H1 (cell line): ENCODE results near the gene SCG5. TPM values are rescaled to one million over a fixed set of nuclear protein-coding genes. Genes with fewer than 3 reads are reported as not detected.

Source experiments
- CTCF ChIA-PET: fragments of 300-600 bp; sonication (Branson Sonifier 250); formaldehyde crosslinking; loops from one replicate; lab custom pipeline; 2021; ENCODE audit not compliant: partially characterized antibody; lab: Charles Lee
- POLR2A ChIA-PET: fragments of 300-600 bp; sonication (Branson Sonifier 250); formaldehyde crosslinking; loops from one replicate; lab custom pipeline; 2021; ENCODE audit warnings: inconsistent platforms; ENCODE audit not compliant: partially characterized antibody; lab: Charles Lee
- DNase-seq, 2 experiments: peaks; one replicate each; pipeline versions ENCODE4 v3.0.0 to v3.0.0-alpha.2; 2010 to 2022; ENCODE audit warnings: low spot score in 2 of 2, low read depth in 1 of 2, mixed read lengths in 1 of 2
- FAIRE-seq: peaks from 2 replicates; lab custom pipeline; 2011; peaks lifted over from hg19 to GRCh38; lab: Jason Lieb, UNC
- H2AFZ ChIP-seq: 2 replicates; pipeline ENCODE4 v1.8.1; 2012; ENCODE audit warnings: low read length, inconsistent platforms
- H2AK5ac ChIP-seq: 2 replicates; pipeline ENCODE4 v1.6.1; 2013; ENCODE audit warnings: low read depth, low read length
- H2BK120ac ChIP-seq: replicated peaks from 2 replicates; pipeline ENCODE3; 2013; ENCODE audit warnings: low read depth, low read length, inconsistent platforms
- H2BK12ac ChIP-seq: 2 replicates; pipeline ENCODE4 v1.6.1; 2013; ENCODE audit warnings: low read depth, low read length
- H2BK15ac ChIP-seq: 2 replicates; pipeline ENCODE4 v1.6.1; 2013; ENCODE audit warnings: low read length
- H2BK20ac ChIP-seq: 2 replicates; pipeline ENCODE4 v1.6.1; 2013; ENCODE audit warnings: low read length
- H2BK5ac ChIP-seq: 2 replicates; pipeline ENCODE4 v1.6.1; 2013; ENCODE audit warnings: low read depth, low read length
- H3K14ac ChIP-seq: 2 replicates; pipeline ENCODE4 v1.6.1; 2013; ENCODE audit warnings: inconsistent platforms; ENCODE audit not compliant: insufficient read length
- H3K18ac ChIP-seq: 2 replicates; pipeline ENCODE4 v1.6.1; 2013; ENCODE audit warnings: low read length; ENCODE audit errors: extremely low read depth
- H3K23ac ChIP-seq: 2 replicates; pipeline ENCODE4 v1.6.1; 2013; ENCODE audit warnings: inconsistent platforms; ENCODE audit not compliant: insufficient read length
- H3K23me2 ChIP-seq: 2 replicates; pipeline ENCODE4 v1.6.1; 2013; ENCODE audit warnings: low read depth, low read length
- H3K27ac ChIP-seq: 2 replicates; pipeline ENCODE4 v1.6.1; 2011; ENCODE audit warnings: low read depth, low read length, inconsistent platforms
- H3K27me3 ChIP-seq, 4 experiments: replicated peaks in 1 of 4; 1 replicate in 1 of 4; 2 replicates in 3 of 4; pipeline versions ENCODE4 v1.6.1 to v1.8.1; 2011 to 2013; ENCODE audit warnings: low read length in 3 of 4, mild to moderate bottlenecking in 3 of 4, inconsistent platforms in 2 of 4, mixed read lengths in 2 of 4, moderate library complexity in 1 of 4; ENCODE audit not compliant: control insufficient read depth in 3 of 4, insufficient read depth in 3 of 4; ENCODE audit errors: extremely low read depth in 1 of 4
- H3K36me3 ChIP-seq, 4 experiments: 2 replicates each; pipeline versions ENCODE4 v1.6.1 to v1.8.1; 2011 to 2013; ENCODE audit warnings: mild to moderate bottlenecking in 4 of 4, low read length in 3 of 4, moderate library complexity in 2 of 4, control low read depth in 1 of 4, inconsistent platforms in 1 of 4; ENCODE audit not compliant: insufficient read depth in 4 of 4, control insufficient read depth in 2 of 4
- H3K4ac ChIP-seq: replicated peaks from 2 replicates; pipeline ENCODE3; 2013; ENCODE audit warnings: low read length, low read depth, mixed read lengths, inconsistent platforms; ENCODE audit not compliant: insufficient read length
- H3K4me1 ChIP-seq, 4 experiments: replicated peaks in 1 of 4; 1 replicate in 1 of 4; 2 replicates in 3 of 4; pipeline versions ENCODE4 v1.6.1 to v1.8.1; 2011 to 2013; ENCODE audit warnings: low read length in 3 of 4, inconsistent platforms in 2 of 4, mixed read lengths in 1 of 4; ENCODE audit not compliant: insufficient read depth in 4 of 4, control insufficient read depth in 3 of 4
- H3K4me2 ChIP-seq, 2 experiments: 2 replicates each; pipeline versions ENCODE4 v1.6.1 to v1.8.1; 2011 to 2013; ENCODE audit warnings: low read depth in 2 of 2, low read length in 2 of 2, control low read depth in 1 of 2, inconsistent platforms in 1 of 2, mild to moderate bottlenecking in 1 of 2; ENCODE audit not compliant: insufficient read depth in 1 of 2
- H3K4me3 ChIP-seq, 4 experiments: fragments of 200-600, 300-600 bp in 1 of 4; sonication (generic), shearing (Covaris generic), sonication (Bioruptor Twin) in 1 of 4; 2 replicates each; pipeline versions ENCODE4 v1.5.1 to v1.8.1; 2011 to 2016; ENCODE audit warnings: low read length in 4 of 4, low read depth in 3 of 4, control low read depth in 2 of 4, inconsistent platforms in 2 of 4, mild to moderate bottlenecking in 2 of 4, mixed read lengths in 1 of 4, moderate library complexity in 1 of 4; ENCODE audit not compliant: insufficient read depth in 2 of 4; ENCODE audit errors: extremely low read depth in 1 of 4
- H3K56ac ChIP-seq: replicated peaks from 2 replicates; pipeline ENCODE3; 2013; ENCODE audit warnings: low read depth, mild to moderate bottlenecking, mixed read lengths, low read length, inconsistent platforms; ENCODE audit not compliant: insufficient read length
- H3K79me1 ChIP-seq: 2 replicates; pipeline ENCODE4 v1.6.1; 2013; ENCODE audit warnings: low read depth, low read length, control low read depth
- H3K79me2 ChIP-seq, 2 experiments: 2 replicates each; pipeline versions ENCODE4 v1.6.1 to v1.8.1; 2012 to 2013; ENCODE audit warnings: low read length in 2 of 2, mild to moderate bottlenecking in 2 of 2, inconsistent platforms in 1 of 2; ENCODE audit not compliant: insufficient read depth in 2 of 2, control insufficient read depth in 1 of 2
- H3K9ac ChIP-seq, 4 experiments: replicated peaks in 1 of 4; 1 replicate in 1 of 4; 2 replicates in 3 of 4; pipeline versions ENCODE4 v1.6.1 to v1.8.1; 2011 to 2013; ENCODE audit warnings: low read depth in 3 of 4, low read length in 3 of 4, control low read depth in 2 of 4, mild to moderate bottlenecking in 2 of 4, moderate library complexity in 2 of 4, inconsistent platforms in 1 of 4; ENCODE audit errors: extremely low read depth in 1 of 4
- H3K9me3 ChIP-seq, 2 experiments: 2 replicates each; pipeline versions ENCODE4 v1.6.1 to v1.8.1; 2012 to 2013; ENCODE audit warnings: mild to moderate bottlenecking in 2 of 2, moderate library complexity in 2 of 2, control low read depth in 1 of 2, inconsistent platforms in 1 of 2, low read depth in 1 of 2, low read length in 1 of 2, mixed read lengths in 1 of 2; ENCODE audit not compliant: insufficient read depth in 2 of 2
- H4K20me1 ChIP-seq, 2 experiments: replicated peaks in 1 of 2; 2 replicates each; pipeline versions ENCODE3 to v1.8.1; 2011 to 2013; ENCODE audit warnings: inconsistent platforms in 2 of 2, low read length in 2 of 2, mild to moderate bottlenecking in 1 of 2; ENCODE audit not compliant: insufficient read depth in 2 of 2, control insufficient read depth in 1 of 2
- H4K5ac ChIP-seq: 2 replicates; pipeline ENCODE4 v1.6.1; 2013; ENCODE audit warnings: low read length, low read depth, mixed read lengths, inconsistent platforms; ENCODE audit not compliant: insufficient read length
- H4K8ac ChIP-seq: 2 replicates; pipeline ENCODE4 v1.8.0; 2013; ENCODE audit warnings: mild to moderate bottlenecking, moderate library complexity, low read length, inconsistent platforms; ENCODE audit not compliant: insufficient read depth; ENCODE audit errors: extremely low read depth
- H4K91ac ChIP-seq: replicated peaks from 2 replicates; pipeline ENCODE3; 2013; ENCODE audit warnings: low read length, mixed read lengths, inconsistent platforms; ENCODE audit not compliant: insufficient read length
- ATF2 ChIP-seq: IDR thresholded peaks from 2 replicates; pipeline ENCODE4 v1.6.1; 2012; ENCODE audit warnings: low read length, inconsistent platforms
- BRCA1 ChIP-seq: IDR thresholded peaks from 2 replicates; pipeline ENCODE4 v1.6.1; 2012; ENCODE audit warnings: low read depth, low read length, improper control_type of control experiment
- CBX8 ChIP-seq: fragments of 300-800, 300-1000 bp; sonication (generic); IDR thresholded peaks from 2 replicates; pipeline ENCODE4 v1.7.1; 2016; ENCODE audit warnings: low read depth, low read length, borderline replicate concordance
- EGR1 ChIP-seq: IDR thresholded peaks from 2 replicates; pipeline ENCODE4 v1.6.1; 2011; ENCODE audit warnings: low read depth, low read length, borderline replicate concordance
- FOSL1 ChIP-seq: IDR thresholded peaks from 2 replicates; pipeline ENCODE4 v1.6.1; 2011; ENCODE audit warnings: mild to moderate bottlenecking, low read depth, low read length, moderate library complexity; ENCODE audit not compliant: insufficient read depth
- KDM1A ChIP-seq: fragments of 200-600, 300-600 bp; sonication (generic); IDR thresholded peaks from 2 replicates; pipeline ENCODE4 v1.7.1; 2016; ENCODE audit warnings: mild to moderate bottlenecking, low read length, borderline replicate concordance
- POLR2AphosphoS5 ChIP-seq: IDR thresholded peaks from 2 replicates; pipeline ENCODE4 v1.6.1; 2011; ENCODE audit warnings: low read depth, low read length
- POU5F1 ChIP-seq: IDR thresholded peaks from 2 replicates; pipeline ENCODE4 v1.6.1; 2011; ENCODE audit warnings: low read depth, mild to moderate bottlenecking, low read length, moderate library complexity
- RFX5 ChIP-seq: IDR thresholded peaks from 2 replicates; pipeline ENCODE4 v1.6.1; 2011; ENCODE audit warnings: low read depth, low read length, improper control_type of control experiment, borderline replicate concordance
- SIN3A ChIP-seq, 2 experiments: IDR thresholded peaks in 1 of 2; conservative IDR thresholded peaks in 1 of 2; 2 replicates each; pipeline ENCODE4 v1.6.1; 2011 to 2012; ENCODE audit warnings: low read length in 2 of 2, improper control_type of control experiment in 1 of 2, low read depth in 1 of 2, mild to moderate bottlenecking in 1 of 2
- SP4 ChIP-seq: IDR thresholded peaks from 2 replicates; pipeline ENCODE4 v1.6.1; 2012; ENCODE audit warnings: low read length, inconsistent platforms
- TBP ChIP-seq: IDR thresholded peaks from 2 replicates; pipeline ENCODE4 v1.6.1; 2011; ENCODE audit warnings: low read depth, low read length, improper control_type of control experiment
- TEAD4 ChIP-seq: IDR thresholded peaks from 2 replicates; pipeline ENCODE4 v1.6.1; 2012; ENCODE audit warnings: low read depth, low read length, inconsistent platforms, mixed read lengths
- WGBS, 2 experiments: shearing (Covaris generic) in 1 of 2; methylation state at CpG; one replicate each; pipeline versions ENCODE4 v1.1.6 to v1.1.7; 2013 to 2015; ENCODE audit warnings: low lambda C conversion rate in 2 of 2, mixed read lengths in 2 of 2, inconsistent platforms in 1 of 2, low coverage in 1 of 2, missing lambda C conversion rate in 1 of 2; ENCODE audit not compliant: insufficient replicate concordance in 2 of 2, insufficient coverage in 1 of 2, insufficient read length in 1 of 2; ENCODE audit errors: extremely low coverage in 1 of 2, missing lambda C conversion rate in 1 of 2; 5-methylcytosine and 5-hydroxymethylcytosine counted together
- polyA plus RNA-seq, 7 experiments: library from polyadenylated mRNA; depleted of rRNA in 3 of 7; stranded (reverse) in 5 of 7; unstranded in 2 of 7; fragments of >200 nt in 5 of 7; fragments of 200-250 nt in 2 of 7; gene quantifications; 1 replicate in 5 of 7; 2 replicates in 1 of 7; 4 replicates in 1 of 7; pipeline versions ENCODE4 v1.2.1 to v1.2.3, GENCODE V29; 2011 to 2013; ENCODE audit warnings: missing spikeins in 2 of 7, mixed read lengths in 2 of 7
- total RNA-seq: library from RNA; stranded (reverse); fragmentation: NEBNext Ultra II Directional; extraction: Animal tissue kit (Norgen Biotek cat#: 25700); gene quantifications from 2 replicates; pipeline ENCODE4 v1.2.1, GENCODE V29; 2021

SCG5 gene
- total and polyA plus RNA-seq, 2 of the 8 experiments (the other 6 are each of a cell fraction or from before 2014, with no cell fraction given): 18.7 to 19.9 TPM

GRCh38 chr15:32677238-32677750 is 35.8 kb downstream of the SCG5 start:
- Histone ChIP-seq H2BK12ac (peak overlapping the region; percentile 62; the same call in 1 of the 2 replicates), H3K36me3 (no peaks in the 10 kb centered on the region), H4K91ac (no peak overlapping the region), H3K4ac (no peak overlapping the region), H2BK120ac (no peak overlapping the region), H2BK20ac (no peak overlapping the region), H3K79me1 (no peaks in the 10 kb centered on the region), H2AK5ac (no peak overlapping the region), H2BK15ac (no peak overlapping the region), H3K18ac (no peak overlapping the region), H3K27ac (no peak overlapping the region), H3K4me3 (no peak overlapping the region), H3K79me2 (no peaks in the 10 kb centered on the region), H3K9ac (no peak overlapping the region), H3K56ac (no peak overlapping the region), H3K4me2 (no peak overlapping the region), H3K9me3 (no peaks in the 10 kb centered on the region), H2BK5ac (no peak overlapping the region), H3K4me1 (peaks cover 0 to 6% (median under 1%) of the 10 kb centered on the region in 4 experiments; a peak in 2 of 7 replicates), H2AFZ (peak overlapping the region; percentile 57; the same call in 1 of the 2 replicates), H3K27me3 (no peaks in the 10 kb centered on the region), H4K20me1 (no peaks in the 10 kb centered on the region), H3K23me2 (no peaks in the 10 kb centered on the region; the same call in 1 of the 2 replicates), H3K23ac (no peak overlapping the region), H3K14ac (no peak overlapping the region), H4K8ac (no peak overlapping the region), H4K5ac (no peak overlapping the region)
- ChIA-PET CTCF (interaction anchor here (1.3 to 2.0 kb wide), 5 partner anchors 14 to 259 kb away, joined by 3 to 8 read pairs (median 4); no protein-coding TSS in a partner anchor), POLR2A (no interaction called here)
- no peak for FAIRE-seq
- no peak for DNase-seq
- WGBS, 2 experiments: 94% methylated on average over 5 of the region's 5 CpGs; no CpG with 5 or more reads in 1 of the 2 experiments
- TF ChIP-seq SIN3A (conservative IDR thresholded peaks at IDR 0.05 in 1 of 2, IDR thresholded peaks at IDR 0.05 in 1 of 2; ENCODE audit: low read depth in 1 of 2, low read length in 2 of 2) (no peak), SP4 (no peak), POLR2AphosphoS5 (no peak), FOSL1 (no peak), TBP (no peak), ATF2 (no peak), RFX5 (no peak), CBX8 (no peak), TEAD4 (no peak), POU5F1 (no peak), KDM1A (no peak), EGR1 (no peak), BRCA1 (no peak)
